Subcutaneous adipose tissue (tissue), 4 donors: ENCODE data around the gene SLC4A1AP. TPM values are rescaled to one million over a fixed set of nuclear protein-coding genes. Genes with fewer than 3 reads are reported as not detected.

Experiments used
- total RNA-seq, 4 donors: library from RNA; depleted of rRNA; stranded (reverse); fragments of >200 nt; gene quantifications; one replicate each; pipeline ENCODE4 v1.1.0, GENCODE V29; 2016
- TF ChIP-seq, protein P1 (sequence below): fragments of 450-650 bp; IDR thresholded peaks from one replicate; pipeline ENCODE4 v1.5.1; 2016; ENCODE audit warnings: low read depth, mild to moderate bottlenecking, control low read depth, antibody characterized with exemption, moderate library complexity

The SLC4A1AP gene
- total RNA-seq, 4 donors from 2014 or later = 20.7 to 23.1 (median 22.3) TPM

DNA sequence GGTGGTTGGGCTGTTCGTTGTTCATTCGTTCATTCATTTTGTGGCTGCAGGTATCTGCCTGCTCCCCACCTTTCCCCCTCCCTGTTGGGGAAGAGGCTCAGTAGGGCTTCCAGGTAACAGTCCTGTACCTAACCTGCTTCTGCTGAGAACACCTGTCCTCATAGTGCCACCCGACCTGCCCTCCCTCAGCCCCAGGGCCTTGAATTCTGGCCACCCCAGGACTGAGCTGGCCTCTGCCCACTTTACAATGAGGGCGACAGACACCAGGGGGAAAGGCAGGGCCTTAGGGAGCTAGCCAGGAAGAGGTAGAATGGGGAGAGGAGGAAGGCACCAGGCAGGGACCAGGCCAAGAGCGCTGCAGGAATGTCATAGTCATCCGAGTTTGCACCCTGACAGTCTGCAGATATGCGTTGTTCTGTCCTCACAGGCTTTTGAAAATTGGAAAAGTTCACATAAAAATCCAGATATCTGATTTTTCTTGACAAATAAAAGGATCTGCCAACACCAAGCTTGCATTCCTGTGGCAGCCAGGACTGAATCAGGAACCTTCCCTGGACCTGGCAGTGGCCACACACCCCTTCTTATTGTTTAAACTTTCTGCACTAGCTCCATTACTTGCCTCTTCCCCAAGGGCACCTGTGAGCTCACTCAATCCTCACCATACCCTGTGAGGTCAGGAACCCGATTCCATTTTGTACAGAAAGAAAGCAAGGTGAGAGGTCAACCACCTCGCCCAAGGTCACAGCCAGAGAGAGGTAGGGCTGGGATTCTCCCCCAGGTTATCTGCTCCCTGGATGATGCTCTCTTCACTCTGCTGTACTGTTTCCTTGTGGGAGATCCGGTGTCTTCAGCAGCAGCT is 72.6 kb downstream of the SLC4A1AP start:
- TF ChIP-seq, protein P1, sequence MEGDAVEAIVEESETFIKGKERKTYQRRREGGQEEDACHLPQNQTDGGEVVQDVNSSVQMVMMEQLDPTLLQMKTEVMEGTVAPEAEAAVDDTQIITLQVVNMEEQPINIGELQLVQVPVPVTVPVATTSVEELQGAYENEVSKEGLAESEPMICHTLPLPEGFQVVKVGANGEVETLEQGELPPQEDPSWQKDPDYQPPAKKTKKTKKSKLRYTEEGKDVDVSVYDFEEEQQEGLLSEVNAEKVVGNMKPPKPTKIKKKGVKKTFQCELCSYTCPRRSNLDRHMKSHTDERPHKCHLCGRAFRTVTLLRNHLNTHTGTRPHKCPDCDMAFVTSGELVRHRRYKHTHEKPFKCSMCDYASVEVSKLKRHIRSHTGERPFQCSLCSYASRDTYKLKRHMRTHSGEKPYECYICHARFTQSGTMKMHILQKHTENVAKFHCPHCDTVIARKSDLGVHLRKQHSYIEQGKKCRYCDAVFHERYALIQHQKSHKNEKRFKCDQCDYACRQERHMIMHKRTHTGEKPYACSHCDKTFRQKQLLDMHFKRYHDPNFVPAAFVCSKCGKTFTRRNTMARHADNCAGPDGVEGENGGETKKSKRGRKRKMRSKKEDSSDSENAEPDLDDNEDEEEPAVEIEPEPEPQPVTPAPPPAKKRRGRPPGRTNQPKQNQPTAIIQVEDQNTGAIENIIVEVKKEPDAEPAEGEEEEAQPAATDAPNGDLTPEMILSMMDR = no peak

DNA sequence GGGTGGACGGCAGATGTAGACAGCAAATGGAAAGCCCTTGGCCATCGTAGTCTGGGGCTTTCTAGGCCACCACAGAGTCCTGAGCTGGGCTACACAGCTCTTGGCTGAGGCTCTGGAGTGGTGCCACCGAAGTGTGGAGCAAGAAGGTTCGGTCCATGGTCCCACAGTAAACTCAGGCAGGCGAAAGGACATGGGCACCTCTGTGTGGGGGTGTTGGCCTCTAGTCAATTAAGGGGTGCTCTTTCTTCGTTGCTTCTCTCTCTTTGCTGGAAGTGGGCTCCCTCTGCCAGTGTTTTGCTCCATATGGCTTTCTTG is 73.2 kb downstream of the SLC4A1AP start:
- TF ChIP-seq, protein P1 = no peak

DNA sequence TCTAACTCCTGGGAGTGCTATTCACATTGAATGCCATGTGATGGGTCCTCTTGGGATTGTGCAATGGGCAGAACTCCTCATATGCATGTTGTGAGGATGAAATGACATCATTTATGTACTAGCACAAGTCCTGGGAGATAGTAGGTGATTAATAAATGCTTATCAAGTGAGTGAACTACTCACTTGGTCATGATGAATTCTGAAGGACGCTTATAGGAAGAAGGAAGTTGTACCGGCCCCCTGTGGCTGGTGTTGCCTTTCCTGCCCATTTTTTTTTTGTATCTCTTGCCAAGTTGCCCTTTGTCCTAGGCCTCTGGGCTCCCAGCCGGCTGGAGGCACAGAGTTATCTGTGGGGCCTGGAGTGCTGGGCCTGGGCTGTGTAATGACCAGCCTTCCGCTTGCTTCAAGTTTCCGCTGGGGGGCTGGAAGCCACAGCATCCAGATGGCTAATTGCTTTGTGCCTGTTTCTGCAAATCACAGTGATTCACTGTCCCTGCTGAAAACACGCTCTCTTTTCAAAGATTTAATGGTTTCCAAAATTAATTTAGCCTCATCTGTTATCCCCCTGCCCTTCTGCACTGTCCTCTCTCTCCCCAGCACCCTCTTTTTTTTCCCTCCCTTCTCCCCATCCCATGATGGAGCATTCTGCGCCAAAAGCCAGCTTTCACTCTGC is 74.1 kb downstream of the SLC4A1AP start:
- TF ChIP-seq, protein P1 = no peak

DNA sequence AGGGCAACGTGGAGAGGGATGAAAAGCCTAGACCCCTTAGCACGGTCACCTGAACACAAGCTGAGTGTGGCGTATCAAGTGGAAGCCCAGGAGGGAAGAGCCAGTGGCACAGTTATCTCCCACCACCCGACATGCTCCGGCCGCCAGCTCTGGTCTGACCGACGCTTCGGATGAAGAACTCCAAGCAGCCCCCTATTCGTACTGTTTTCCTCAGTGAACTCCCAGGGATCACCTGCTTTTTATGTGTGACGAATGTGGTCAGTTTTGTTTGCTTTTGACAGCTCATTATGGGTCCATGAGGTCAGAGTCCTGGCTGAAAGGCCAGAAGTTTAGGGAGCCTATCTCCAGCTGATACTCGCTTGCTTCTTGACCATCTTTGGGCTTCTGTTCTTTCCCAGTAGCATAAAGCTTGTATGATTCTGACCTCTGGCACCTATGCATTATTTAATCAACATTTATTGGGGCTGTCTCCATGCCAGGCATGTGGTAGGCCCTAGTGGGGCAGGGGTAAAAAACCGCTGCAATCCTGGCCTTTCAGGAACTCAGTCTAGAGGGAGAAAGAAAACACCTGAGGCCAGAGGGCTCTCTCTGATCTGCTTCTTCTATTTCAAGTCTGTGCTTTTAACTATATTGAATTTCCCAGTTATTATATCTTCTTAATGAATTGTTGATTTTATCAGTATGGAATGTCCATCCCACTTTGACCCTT is 74.8 kb downstream of the SLC4A1AP start:
- TF ChIP-seq, protein P1 = no peak

DNA sequence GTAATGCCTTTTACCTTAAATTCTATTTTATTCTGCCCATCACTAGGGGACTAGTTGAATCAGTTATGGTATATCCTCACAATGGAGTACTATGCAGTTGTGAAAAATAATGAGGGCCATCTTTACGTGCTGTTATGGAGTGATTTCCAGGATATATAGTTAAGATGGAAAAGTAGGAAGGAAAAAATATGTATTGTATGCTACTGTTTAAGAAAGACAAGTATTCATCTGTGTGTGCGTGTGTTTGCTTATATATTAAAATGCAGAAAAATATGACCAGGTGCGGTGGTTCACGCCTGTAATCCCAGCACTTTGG is 75.3 kb downstream of the SLC4A1AP start:
- TF ChIP-seq, protein P1 = no peak

DNA sequence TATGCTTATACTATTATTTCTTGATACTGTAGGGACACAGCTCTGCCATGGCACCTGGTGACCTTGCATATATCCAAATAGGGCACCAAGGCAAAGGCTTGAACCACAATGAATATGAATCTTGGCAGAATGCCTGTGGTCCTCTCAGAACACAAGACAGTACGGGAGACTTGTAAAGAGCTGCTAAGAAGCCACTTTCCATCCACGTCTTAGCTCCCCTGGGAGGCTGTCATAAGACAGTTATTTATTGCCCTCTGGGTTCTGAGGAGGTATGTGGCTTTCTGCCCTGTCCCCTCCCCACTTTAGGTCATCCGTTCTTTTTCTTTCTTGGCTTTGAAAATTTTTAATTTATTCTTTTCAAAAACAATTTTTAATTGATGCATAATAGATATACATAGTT is 78.0 kb downstream of the SLC4A1AP start:
- TF ChIP-seq, protein P1 = no peak

DNA sequence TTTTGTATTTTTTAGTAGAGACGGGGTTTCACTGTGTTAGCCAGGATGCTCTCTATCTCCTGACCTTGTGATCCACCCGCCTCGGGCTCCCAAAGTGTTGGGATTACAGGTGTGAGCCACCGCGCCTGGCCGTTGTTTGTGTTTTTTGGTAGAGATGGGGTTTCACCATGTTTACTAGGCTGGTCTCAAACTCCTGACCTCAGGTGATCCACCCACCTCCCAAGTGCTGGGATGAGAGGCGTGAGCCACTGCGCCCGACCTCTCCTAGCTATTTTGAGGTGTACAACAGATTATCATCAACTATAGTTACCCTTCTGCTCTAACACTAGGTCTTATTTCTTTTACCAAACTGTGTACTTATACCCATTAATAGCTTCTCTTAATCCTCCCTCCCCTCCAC is 78.9 kb downstream of the SLC4A1AP start:
- TF ChIP-seq, protein P1 = no peak
